GM12892 (cell line): ENCODE measurements around the gene IQCF2.
"Not testable (repeated sequence)": the region's sequence is repeated elsewhere in the genome, so short reads cannot be mapped to it uniquely, and the experiment has no call there.

Source experiments
- POLR2A ChIP-seq: IDR thresholded peaks from 2 replicates; pipeline ENCODE4 v1.6.1; 2011; ENCODE audit warnings: low read depth, low read length, control low read depth
- TAF1 ChIP-seq: IDR thresholded peaks from 2 replicates; pipeline ENCODE4 v1.6.1; 2011; ENCODE audit warnings: low read depth, mild to moderate bottlenecking, control low read depth, low read length, borderline replicate concordance

- not testable (repeated sequence) for TF ChIP-seq POLR2A, TAF1
Observed at GRCh38 chr3:51868896-51869295, 7.5 kb downstream of the IQCF2 start.
